OCI-LY1 (cell line): ENCODE data around the gene TYR.
"Not testable (repeated sequence)": the region's sequence is repeated elsewhere in the genome, so short reads cannot be mapped to it uniquely, and the experiment has no call there.

ENCODE experiments used
- H2AFZ ChIP-seq: fragments of 200-600 bp; sonication (generic), shearing (Covaris generic); 2 replicates; pipeline ENCODE4 v1.6.0; 2014; ENCODE audit warnings: antibody characterized with exemption, mild to moderate bottlenecking, low read length
- H3F3A ChIP-seq: fragments of 200-600 bp; sonication (generic), shearing (Covaris generic); 2 replicates; pipeline ENCODE4 v1.6.0; 2014; ENCODE audit warnings: mild to moderate bottlenecking, antibody characterized with exemption, low read length, moderate library complexity; ENCODE audit not compliant: insufficient read depth
- H3K27ac ChIP-seq: fragments of 200-600 bp; sonication (generic); 2 replicates; pipeline ENCODE4 v1.5.1; 2014; ENCODE audit warnings: low read length, mixed run types, mild to moderate bottlenecking, low read depth; ENCODE audit not compliant: poor library complexity, severe bottlenecking
- H3K27me3 ChIP-seq: fragments of 200-600 bp; sonication (generic); 2 replicates; pipeline ENCODE4 v1.6.0; 2014; ENCODE audit warnings: antibody characterized with exemption, mild to moderate bottlenecking, low read length, moderate library complexity; ENCODE audit not compliant: insufficient read depth
- H3K36me3 ChIP-seq: fragments of 200-600 bp; sonication (generic); 2 replicates; pipeline ENCODE4 v1.6.1; 2014; ENCODE audit warnings: mild to moderate bottlenecking, antibody characterized with exemption, low read length, moderate library complexity, mixed read lengths; ENCODE audit not compliant: insufficient read depth
- H3K4me1 ChIP-seq: fragments of 200-600 bp; sonication (generic); 2 replicates; pipeline ENCODE4 v1.5.1; 2014; ENCODE audit warnings: mild to moderate bottlenecking, low read length, moderate library complexity; ENCODE audit not compliant: insufficient read depth, severe bottlenecking
- H3K4me2 ChIP-seq: fragments of 200-600 bp; sonication (generic), shearing (Covaris generic); 2 replicates; pipeline ENCODE4 v1.6.1; 2014; ENCODE audit warnings: low read length
- H3K4me3 ChIP-seq: fragments of 200-600 bp; sonication (generic); 2 replicates; pipeline ENCODE4 v1.5.1; 2014; ENCODE audit warnings: low read length, low read depth, mild to moderate bottlenecking, mixed read lengths; ENCODE audit not compliant: poor library complexity, severe bottlenecking
- H3K79me2 ChIP-seq: fragments of 200-600 bp; shearing (Covaris generic); 2 replicates; pipeline ENCODE4 v1.6.1; 2016; ENCODE audit warnings: mixed run types, low read length, mixed read lengths; ENCODE audit not compliant: insufficient read depth
- H3K9ac ChIP-seq: fragments of 200-600 bp; sonication (generic), shearing (Covaris generic); 2 replicates; pipeline ENCODE4 v1.6.1; 2014; ENCODE audit warnings: mild to moderate bottlenecking, low read length, mixed read lengths
- H3K9me2 ChIP-seq: fragments of 200-600 bp; sonication (generic), shearing (Covaris generic); 2 replicates; pipeline ENCODE4 v1.6.1; 2014; ENCODE audit warnings: low read depth, mild to moderate bottlenecking, low read length, mixed read lengths
- H3K9me3 ChIP-seq: fragments of 200-600 bp; shearing (Covaris generic); 2 replicates; pipeline ENCODE4 v1.6.1; 2014; ENCODE audit warnings: low read length, mixed read lengths
- H4K20me1 ChIP-seq: fragments of 200-600 bp; sonication (generic), shearing (Covaris generic); 2 replicates; pipeline ENCODE4 v1.6.0; 2016; ENCODE audit warnings: mild to moderate bottlenecking, low read length; ENCODE audit not compliant: insufficient read depth
- CTCF ChIP-seq: fragments of 200-600 bp; sonication (generic), shearing (Covaris generic); IDR thresholded peaks from 2 replicates; pipeline ENCODE4 v1.5.1; 2017; ENCODE audit warnings: mild to moderate bottlenecking, antibody characterized with exemption, low read length, moderate library complexity, mixed read lengths
- EZH2 ChIP-seq: fragments of 200-600 bp; sonication (generic), shearing (Covaris generic); IDR thresholded peaks from 2 replicates; pipeline ENCODE4 v1.8.0; 2017; ENCODE audit warnings: borderline replicate concordance, mixed run types, mild to moderate bottlenecking, antibody characterized with exemption, low read length, moderate library complexity, mixed read lengths

TYR gene

GRCh38 chr11:89235976-89236375 lies 58.3 kb downstream of the TYR start:
- no peaks in the 10 kb centered on the region for H3F3A ChIP-seq
- H3K4me2 ChIP-seq: no peak overlapping the region
- no peaks in the 10 kb centered on the region for H3K27me3 ChIP-seq
- H2AFZ ChIP-seq: no peak overlapping the region
- no peak overlapping the region for H3K27ac ChIP-seq
- H3K9ac ChIP-seq: no peak overlapping the region
- no peak overlapping the region for H3K4me3 ChIP-seq
- no peaks in the 10 kb centered on the region for H3K9me3 ChIP-seq
- H3K36me3 ChIP-seq: no peaks in the 10 kb centered on the region
- no peaks in the 10 kb centered on the region for H4K20me1 ChIP-seq
- no peaks in the 10 kb centered on the region for H3K79me2 ChIP-seq
- H3K4me1 ChIP-seq: no peaks in the 10 kb centered on the region
- H3K9me2 ChIP-seq: no peaks in the 10 kb centered on the region
- TF ChIP-seq EZH2 (no peak), CTCF (no peak)

- not testable (repeated sequence) for H3K9me3 ChIP-seq, H3K27ac ChIP-seq, H3K9me2 ChIP-seq, H3F3A ChIP-seq, H3K27me3 ChIP-seq, H3K4me3 ChIP-seq, H2AFZ ChIP-seq, H3K9ac ChIP-seq, H4K20me1 ChIP-seq, H3K79me2 ChIP-seq, H3K4me2 ChIP-seq, H3K36me3 ChIP-seq, H3K4me1 ChIP-seq
Measured at GRCh38 chr11:89247007-89247406, 69.3 kb downstream of the TYR start.

- Histone ChIP-seq H3K9me3 (no peaks in the 10 kb centered on the region), H3K27me3 (no peaks in the 10 kb centered on the region), H4K20me1 (no peaks in the 10 kb centered on the region), H3K4me1 (no peaks in the 10 kb centered on the region), H3F3A (no peaks in the 10 kb centered on the region), H3K36me3 (no peaks in the 10 kb centered on the region), H3K4me2 (no peak overlapping the region), H3K4me3 (no peak overlapping the region), H2AFZ (no peak overlapping the region), H3K9ac (no peak overlapping the region), H3K9me2 (no peaks in the 10 kb centered on the region), H3K27ac (no peak overlapping the region), H3K79me2 (no peaks in the 10 kb centered on the region)
- TF ChIP-seq EZH2 (no peak), CTCF (no peak)
Measured at GRCh38 chr11:89249196-89249595, 71.5 kb downstream of the TYR start.

GRCh38 chr11:89261483-89261882 lies 83.8 kb downstream of the TYR start:
- H3K4me1 ChIP-seq, H3K4me3 ChIP-seq, H3K79me2 ChIP-seq, H3K36me3 ChIP-seq, H4K20me1 ChIP-seq, H3K27me3 ChIP-seq, H3F3A ChIP-seq, H3K9ac ChIP-seq, H3K9me3 ChIP-seq, H3K9me2 ChIP-seq, H2AFZ ChIP-seq, H3K27ac ChIP-seq, H3K4me2 ChIP-seq: not testable (repeated sequence)
